GM12873 (cell line): ENCODE data around the gene HIGD1A.

Experiments
- TF ChIP-seq, protein P1 (sequence below): IDR thresholded peaks from 2 replicates; pipeline ENCODE4 v1.5.1; 2012; ENCODE audit warnings: low read depth, mild to moderate bottlenecking, moderate library complexity, low read length, control low read depth; ENCODE audit not compliant: insufficient read depth; ENCODE audit errors: missing control alignments

The HIGD1A gene

DNA sequence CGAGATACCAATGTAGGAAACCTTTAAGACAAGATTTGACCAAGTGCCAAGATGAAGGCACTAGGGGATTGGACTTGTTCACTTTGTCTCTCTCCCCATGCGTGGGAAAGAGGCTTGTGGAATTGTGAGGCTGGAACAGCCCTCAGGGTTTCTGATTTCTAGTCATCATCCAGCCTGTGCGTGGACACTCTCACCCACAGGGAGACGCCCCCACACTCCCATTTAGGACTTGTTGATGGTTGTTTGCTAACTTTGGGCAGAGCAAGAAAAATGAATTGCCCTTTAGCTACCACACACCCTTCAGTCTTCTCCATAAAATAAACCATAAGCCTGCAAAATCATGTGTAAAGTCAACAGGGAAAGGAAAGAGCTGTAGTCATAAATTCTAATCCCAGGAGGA lies 23.4 kb upstream of the HIGD1A start:
- TF ChIP-seq, protein P1, sequence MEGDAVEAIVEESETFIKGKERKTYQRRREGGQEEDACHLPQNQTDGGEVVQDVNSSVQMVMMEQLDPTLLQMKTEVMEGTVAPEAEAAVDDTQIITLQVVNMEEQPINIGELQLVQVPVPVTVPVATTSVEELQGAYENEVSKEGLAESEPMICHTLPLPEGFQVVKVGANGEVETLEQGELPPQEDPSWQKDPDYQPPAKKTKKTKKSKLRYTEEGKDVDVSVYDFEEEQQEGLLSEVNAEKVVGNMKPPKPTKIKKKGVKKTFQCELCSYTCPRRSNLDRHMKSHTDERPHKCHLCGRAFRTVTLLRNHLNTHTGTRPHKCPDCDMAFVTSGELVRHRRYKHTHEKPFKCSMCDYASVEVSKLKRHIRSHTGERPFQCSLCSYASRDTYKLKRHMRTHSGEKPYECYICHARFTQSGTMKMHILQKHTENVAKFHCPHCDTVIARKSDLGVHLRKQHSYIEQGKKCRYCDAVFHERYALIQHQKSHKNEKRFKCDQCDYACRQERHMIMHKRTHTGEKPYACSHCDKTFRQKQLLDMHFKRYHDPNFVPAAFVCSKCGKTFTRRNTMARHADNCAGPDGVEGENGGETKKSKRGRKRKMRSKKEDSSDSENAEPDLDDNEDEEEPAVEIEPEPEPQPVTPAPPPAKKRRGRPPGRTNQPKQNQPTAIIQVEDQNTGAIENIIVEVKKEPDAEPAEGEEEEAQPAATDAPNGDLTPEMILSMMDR, result no peak

DNA sequence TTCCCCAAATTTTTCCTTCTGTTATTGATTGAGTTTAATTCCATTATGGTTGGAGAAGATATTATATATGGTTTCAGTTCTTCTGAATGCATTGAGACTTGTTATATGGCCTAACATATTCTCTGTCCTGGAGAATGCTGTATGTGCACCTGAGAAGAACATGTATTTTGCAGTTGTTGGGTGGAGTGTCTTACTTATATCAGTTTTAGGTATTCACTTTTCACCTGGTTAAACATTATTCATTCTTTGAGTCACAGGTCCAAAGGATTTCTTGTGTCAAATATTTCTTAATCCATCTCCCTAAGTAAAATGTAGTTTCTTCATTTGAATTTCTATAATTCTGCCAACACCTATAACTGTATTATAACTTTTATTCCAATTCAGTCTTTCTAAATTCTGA lies 22.7 kb upstream of the HIGD1A start:
- TF ChIP-seq, protein P1, result no peak

DNA sequence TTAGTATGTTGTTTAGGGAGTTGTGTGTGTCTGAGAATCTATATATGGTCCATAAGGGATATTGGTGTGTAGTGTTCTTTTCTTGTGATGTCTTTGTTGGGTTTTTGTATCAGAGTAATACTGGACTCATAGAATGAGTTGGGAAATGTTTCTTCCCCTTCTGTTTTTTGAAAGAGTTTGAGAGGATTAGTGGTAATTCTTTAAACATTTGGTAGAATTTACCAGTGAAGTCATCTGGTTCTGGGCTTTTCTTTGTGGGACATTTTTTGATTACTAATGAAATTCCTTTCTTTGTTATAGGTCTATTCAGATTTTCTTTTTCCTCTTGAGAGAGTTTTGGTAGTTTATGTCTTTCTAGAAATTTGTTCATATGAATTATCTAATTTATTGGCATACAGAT lies 21.9 kb upstream of the HIGD1A start:
- TF ChIP-seq, protein P1, result no peak

DNA sequence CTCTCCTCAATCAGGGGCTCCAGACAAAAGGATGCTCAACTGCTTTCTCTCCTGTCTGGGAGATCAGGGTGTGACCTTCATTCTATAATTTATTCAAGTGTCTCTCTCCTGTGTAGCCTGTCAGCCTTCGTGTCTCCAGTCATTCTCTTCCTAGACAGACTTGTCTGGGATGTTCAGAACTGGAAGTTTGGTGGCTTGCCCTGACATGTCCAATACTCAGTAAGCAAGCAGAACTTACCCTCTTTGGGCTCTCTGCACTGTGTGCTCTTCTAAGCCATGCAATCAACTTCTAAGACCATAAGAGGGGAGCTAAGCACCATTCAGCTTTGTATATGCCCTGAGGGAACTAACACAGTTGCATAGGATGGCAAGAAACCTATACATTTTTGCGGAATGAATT lies 19.1 kb upstream of the HIGD1A start:
- TF ChIP-seq, protein P1, result no peak

DNA sequence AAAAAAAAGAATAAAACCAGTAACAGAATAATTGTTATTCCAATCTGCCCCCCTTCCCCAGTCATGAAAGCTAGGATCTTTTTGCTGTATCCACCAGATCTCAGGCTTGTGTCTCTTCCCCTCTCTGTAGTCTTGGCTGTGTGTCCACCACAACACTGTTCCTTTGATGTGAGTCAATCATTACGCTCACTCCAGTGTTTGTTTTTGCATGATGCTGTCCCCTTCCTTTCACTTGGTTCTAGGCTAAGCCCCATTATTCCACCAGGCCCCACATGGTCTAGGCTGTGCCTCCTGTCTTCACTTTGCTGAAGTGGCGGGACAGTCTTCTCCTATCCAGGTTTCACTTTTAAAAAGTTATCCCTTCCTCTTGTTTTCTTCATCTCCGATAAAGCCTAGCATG lies 18.5 kb upstream of the HIGD1A start:
- TF ChIP-seq, protein P1, result no peak

DNA sequence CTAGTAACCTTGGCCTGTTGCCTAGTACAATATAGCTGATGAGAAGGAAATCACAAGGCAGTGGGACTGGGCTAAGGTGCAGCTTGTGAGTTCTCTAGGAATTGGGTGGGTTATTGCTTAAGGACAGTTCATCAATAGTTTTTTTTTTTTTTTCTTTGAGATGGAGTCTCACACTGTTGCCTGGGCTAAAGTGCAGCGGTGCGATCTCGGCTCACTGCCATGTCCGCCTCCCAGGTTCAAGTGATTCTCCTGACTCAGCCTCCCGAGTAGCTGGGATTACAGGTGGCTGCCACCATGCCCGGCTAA lies 16.4 kb upstream of the HIGD1A start:
- TF ChIP-seq, protein P1, result no peak

DNA sequence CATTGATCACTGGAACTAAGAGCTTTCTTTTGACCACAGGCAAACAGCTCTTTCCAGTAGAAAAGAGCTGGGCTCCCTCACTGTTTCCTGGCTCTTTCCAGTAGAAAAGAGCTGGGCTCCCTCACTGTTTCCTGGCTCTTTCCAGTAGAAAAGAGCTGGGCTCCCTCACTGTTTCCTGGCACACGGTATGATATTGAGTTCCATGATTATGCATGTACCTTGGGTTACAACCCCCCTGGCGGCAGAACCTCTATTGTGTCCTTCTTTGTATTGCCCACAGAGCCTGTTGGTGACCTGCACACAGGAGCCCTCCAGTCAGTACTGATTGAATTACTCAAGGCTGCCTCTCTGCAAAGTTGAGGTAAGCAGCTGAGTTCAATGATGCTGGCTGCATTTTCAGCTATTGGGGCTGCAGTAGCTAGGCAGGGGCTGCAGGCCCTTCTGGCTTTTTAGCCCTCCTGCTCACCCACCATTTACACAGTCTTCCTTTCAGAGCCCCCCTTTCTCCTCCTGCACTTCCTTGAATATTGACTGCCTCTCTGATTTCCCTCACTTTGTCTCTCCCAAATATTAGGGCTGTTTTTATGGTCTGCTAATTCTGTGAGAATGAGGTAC lies 15.2 kb upstream of the HIGD1A start:
- TF ChIP-seq, protein P1, result no peak
